Measurements from ENCODE around the gene FIBP.
"Not testable (repeated sequence)": the region's sequence is repeated elsewhere in the genome, so short reads cannot be mapped to it uniquely, and the experiment has no call there.

FIBP gene

GRCh38 chr11:65851811-65852507 is 36.3 kb downstream of the FIBP start:
- no peak for TF ChIP-seq CTCF (IDR thresholded peaks at IDR 0.05)
- peaks cover 66% of the 10 kb centered on the region for H3K36me3 ChIP-seq
- no peaks in the 10 kb centered on the region for H3K27me3 ChIP-seq
- no peak overlapping the region for H3K4me3 ChIP-seq (ENCODE audit: low read depth in 1 of 2, low read length in 1 of 2)
- peaks cover 29 to 34% of the 10 kb centered on the region in 2 experiments for H3K4me1 ChIP-seq (ENCODE audit: control insufficient read depth in 1 of 2, insufficient read depth in 1 of 2, low read depth in 1 of 2, low read length in 1 of 2)
- peak overlapping the region; percentile 49 for H3K27ac ChIP-seq
- H3K9me3 ChIP-seq = no peaks in the 10 kb centered on the region

GRCh38 chr11:65851083-65851579 is 37.1 kb downstream of the FIBP start:
- Histone ChIP-seq H3K4me3 (ENCODE audit: low read depth in 1 of 2, low read length in 1 of 2) (no peak overlapping the region), H3K4me1 (ENCODE audit: control insufficient read depth in 1 of 2, insufficient read depth in 1 of 2, low read depth in 1 of 2, low read length in 1 of 2) (peaks cover 22 to 27% of the 10 kb centered on the region in 2 experiments), H3K27ac (peak overlapping the region; percentile 49), H3K36me3 (peaks cover 63% of the 10 kb centered on the region), H3K9me3 (no peaks in the 10 kb centered on the region), H3K27me3 (no peaks in the 10 kb centered on the region)
- peak; percentile 23 for TF ChIP-seq CTCF (IDR thresholded peaks at IDR 0.05)

GRCh38 chr11:65850217-65851082 is 37.8 kb downstream of the FIBP start:
- Histone ChIP-seq H3K4me1 (ENCODE audit: control insufficient read depth in 1 of 2, insufficient read depth in 1 of 2, low read depth in 1 of 2, low read length in 1 of 2) (peaks cover 15 to 20% of the 10 kb centered on the region in 2 experiments), H3K4me3 (ENCODE audit: low read depth in 1 of 2, low read length in 1 of 2) (no peak overlapping the region), H3K36me3 (peaks cover 57% of the 10 kb centered on the region), H3K9me3 (no peaks in the 10 kb centered on the region), H3K27ac (peak overlapping the region; percentile 49), H3K27me3 (no peaks in the 10 kb centered on the region)
- TF ChIP-seq CTCF (IDR thresholded peaks at IDR 0.05) = no peak

DNA sequence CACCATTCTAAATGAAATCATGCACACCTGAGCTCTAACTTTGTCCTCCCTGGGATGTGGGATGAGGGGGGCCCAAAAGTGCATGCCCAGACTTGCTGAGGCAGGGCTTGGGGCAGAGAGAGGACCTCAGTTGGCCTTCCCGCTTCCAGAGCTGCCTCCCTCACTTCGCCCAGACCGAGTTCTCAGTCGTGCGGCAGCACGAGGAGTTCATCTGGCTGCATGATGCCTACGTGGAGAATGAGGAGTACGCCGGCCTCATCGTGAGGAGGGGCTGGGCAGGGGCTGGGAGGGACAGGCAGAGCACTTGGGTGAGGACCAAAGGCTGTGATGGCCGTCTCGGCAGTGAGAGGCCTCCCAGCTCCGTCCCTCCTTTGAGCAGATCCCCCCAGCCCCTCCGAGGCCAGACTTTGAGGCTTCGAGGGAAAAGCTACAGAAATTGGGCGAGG is 38.5 kb downstream of the FIBP start:
- TF ChIP-seq CTCF (IDR thresholded peaks at IDR 0.05) = no peak
- no peak overlapping the region for H3K4me3 ChIP-seq (ENCODE audit: low read depth in 1 of 2, low read length in 1 of 2)
- H3K27ac ChIP-seq = peak overlapping the region; percentile 10
- no peaks in the 10 kb centered on the region for H3K9me3 ChIP-seq
- peaks cover 9 to 13% of the 10 kb centered on the region in 2 experiments for H3K4me1 ChIP-seq (ENCODE audit: control insufficient read depth in 1 of 2, insufficient read depth in 1 of 2, low read depth in 1 of 2, low read length in 1 of 2)
- no peaks in the 10 kb centered on the region for H3K27me3 ChIP-seq
- peaks cover 50% of the 10 kb centered on the region for H3K36me3 ChIP-seq

- H3K4me3 ChIP-seq (ENCODE audit: low read depth in 1 of 2, low read length in 1 of 2) = no peak overlapping the region
- no peaks in the 10 kb centered on the region for H3K27me3 ChIP-seq
- H3K36me3 ChIP-seq = peaks cover 46% of the 10 kb centered on the region
- no peaks in the 10 kb centered on the region for H3K9me3 ChIP-seq
- TF ChIP-seq CTCF (IDR thresholded peaks at IDR 0.05) = no peak
- peaks cover 7 to 9% of the 10 kb centered on the region in 2 experiments for H3K4me1 ChIP-seq (ENCODE audit: control insufficient read depth in 1 of 2, insufficient read depth in 1 of 2, low read depth in 1 of 2, low read length in 1 of 2)
- peak overlapping the region; percentile 10 for H3K27ac ChIP-seq
Measured at GRCh38 chr11:65849366-65849765, 38.9 kb downstream of the FIBP start.

DNA sequence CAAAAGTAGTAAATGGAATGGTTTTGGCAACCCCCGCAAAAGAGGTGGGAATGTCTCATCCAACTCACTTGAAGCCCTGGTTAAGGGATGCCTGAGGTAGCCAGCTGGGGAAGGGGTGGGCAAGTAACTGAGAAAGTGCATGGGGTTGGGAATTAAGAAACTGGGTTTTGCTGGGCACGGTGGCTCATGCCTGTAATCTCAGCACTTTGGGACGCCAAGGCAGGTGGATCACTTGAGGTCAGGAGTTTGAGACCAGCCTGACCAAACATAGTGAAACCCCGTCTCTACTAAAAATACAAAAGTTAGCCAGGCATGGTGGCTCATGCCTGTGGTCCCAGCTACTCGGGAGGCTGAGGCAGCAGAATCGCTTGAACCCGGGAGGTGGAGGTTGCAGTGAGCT is 39.6 kb downstream of the FIBP start:
- H3K27me3 ChIP-seq = not testable (repeated sequence)
- peaks cover 39% of the 10 kb centered on the region for H3K36me3 ChIP-seq

More for the DNA sequence above, 39.6 kb downstream of the FIBP start:
- not testable (repeated sequence) for H3K27ac ChIP-seq; H3K9me3 ChIP-seq; H3K4me1 ChIP-seq (ENCODE audit: control insufficient read depth in 1 of 2, insufficient read depth in 1 of 2, low read depth in 1 of 2, low read length in 1 of 2); H3K4me3 ChIP-seq (ENCODE audit: low read depth in 1 of 2, low read length in 1 of 2)

All from neutrophil (primary cell).